DMS153 treated with DMSO at 0.1 percent for 48 hours (cell line): ENCODE data around the gene ESYT2.
A peak's percentile ranks its signal among the peaks of the same experiment; 100 is the strongest.
"Not testable (repeated sequence)": the region's sequence is repeated elsewhere in the genome, so short reads cannot be mapped to it uniquely, and the experiment has no call there.

ENCODE experiments used
- DNase-seq: peaks from one replicate; lab custom pipeline; 2025; ENCODE audit not compliant: unreplicated experiment; lab: John Stamatoyannopoulos, UW

ESYT2 gene

GRCh38 chr7:158858592-158859503, 29.5 kb upstream of the ESYT2 start:
- no peak for DNase-seq

- no peak for DNase-seq
These were observed 27.8 kb upstream of the ESYT2 start for GRCh38 chr7:158856883-158857668.

- no peak for DNase-seq
These were observed 25.4 kb upstream of the ESYT2 start for GRCh38 chr7:158854681-158855081.

- no peak for DNase-seq
These were observed 21.3 kb upstream of the ESYT2 start for GRCh38 chr7:158850545-158851102.

- no peak for DNase-seq
These were observed 20.6 kb upstream of the ESYT2 start for GRCh38 chr7:158849768-158850544.

- DNase-seq: no peak
These were observed 20.1 kb upstream of the ESYT2 start for GRCh38 chr7:158849442-158849767.

GRCh38 chr7:158847451-158847866, 18.1 kb upstream of the ESYT2 start:
- DNase-seq: no peak

- DNase-seq: no peak
These were observed 17.0 kb upstream of the ESYT2 start for GRCh38 chr7:158846304-158846703.

GRCh38 chr7:158843771-158844170, 14.5 kb upstream of the ESYT2 start:
- DNase-seq: no peak

- no peak for DNase-seq
These were observed 13.2 kb upstream of the ESYT2 start for GRCh38 chr7:158842486-158842885.

GRCh38 chr7:158840604-158841003, 11.3 kb upstream of the ESYT2 start:
- DNase-seq: no peak

GRCh38 chr7:158839177-158839576, 9.9 kb upstream of the ESYT2 start:
- not testable (repeated sequence) for DNase-seq

- no peak for DNase-seq
These were observed 8.7 kb upstream of the ESYT2 start for GRCh38 chr7:158837790-158838637.

- DNase-seq: no peak
These were observed 7.4 kb upstream of the ESYT2 start for GRCh38 chr7:158836692-158837091.

- DNase-seq: no peak
These were observed 5.8 kb upstream of the ESYT2 start for GRCh38 chr7:158834878-158835784.

- no peak for DNase-seq
These were observed 3.7 kb upstream of the ESYT2 start for GRCh38 chr7:158832994-158833393.

- no peak for DNase-seq
These were observed 2.4 kb upstream of the ESYT2 start for GRCh38 chr7:158831738-158832091.

GRCh38 chr7:158830211-158830723, 958 bp upstream of the ESYT2 start:
- no peak for DNase-seq

GRCh38 chr7:158829021-158829341, 328 bp downstream of the ESYT2 start:
- peak; percentile 53 for DNase-seq
